T-helper 9 cell (primary cell): ENCODE results near the gene TUBGCP3.

Source experiments
- DNase-seq: peaks from one replicate; pipeline ENCODE4 v3.0.0-alpha.2; 2020

TUBGCP3 gene

DNA sequence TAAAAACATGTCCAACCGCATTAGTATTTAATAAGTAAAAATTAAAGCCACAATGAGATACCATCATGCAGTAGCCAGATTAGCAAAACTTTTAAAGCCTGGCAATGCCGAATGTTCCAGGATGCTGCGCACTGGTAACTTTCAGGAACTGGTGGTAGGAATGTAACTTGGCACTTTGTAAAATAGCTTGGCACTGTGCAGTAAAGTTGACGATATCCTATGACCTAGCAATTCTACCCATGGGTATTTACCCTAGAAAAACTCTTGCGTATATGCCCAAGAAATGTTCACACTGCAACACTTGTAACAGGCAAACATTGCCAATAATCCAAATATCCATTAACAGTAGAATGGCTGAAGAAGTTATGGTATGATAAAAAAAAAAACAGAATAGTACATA, 114.1 kb downstream of the TUBGCP3 start:
- no peak for DNase-seq

DNA sequence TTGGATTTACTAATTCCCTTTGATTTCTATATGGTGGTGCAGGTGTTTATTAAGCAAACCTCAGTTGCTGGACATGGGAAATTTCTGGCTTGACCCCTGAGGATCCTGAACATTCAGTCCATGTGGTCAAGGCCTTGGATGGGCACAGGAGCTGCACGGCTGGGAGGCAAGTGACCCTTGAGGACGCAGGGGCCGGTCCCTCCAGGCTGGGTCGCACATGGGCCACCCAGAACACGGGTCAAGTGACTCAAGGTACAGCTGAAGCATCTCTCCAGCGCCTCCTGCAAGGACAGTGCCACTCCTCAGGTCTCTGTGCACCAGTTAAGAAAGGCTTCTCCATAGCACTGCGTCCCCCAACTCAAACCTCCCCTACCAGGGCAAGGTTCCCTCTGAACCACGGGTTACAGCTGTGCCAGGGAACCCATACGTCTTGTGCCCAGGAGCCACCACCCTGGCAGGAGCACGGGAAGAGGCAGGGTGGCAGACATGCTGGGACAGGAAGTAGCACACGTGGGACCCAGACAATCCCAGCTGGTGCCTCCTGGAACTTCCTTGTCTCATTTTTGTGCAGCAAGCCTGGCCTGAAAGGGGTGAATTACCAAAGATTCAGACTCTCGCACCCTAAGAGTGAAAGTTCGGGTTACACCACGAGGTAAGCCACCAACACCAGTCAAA, 118.7 kb downstream of the TUBGCP3 start:
- DNase-seq, result no peak

DNA sequence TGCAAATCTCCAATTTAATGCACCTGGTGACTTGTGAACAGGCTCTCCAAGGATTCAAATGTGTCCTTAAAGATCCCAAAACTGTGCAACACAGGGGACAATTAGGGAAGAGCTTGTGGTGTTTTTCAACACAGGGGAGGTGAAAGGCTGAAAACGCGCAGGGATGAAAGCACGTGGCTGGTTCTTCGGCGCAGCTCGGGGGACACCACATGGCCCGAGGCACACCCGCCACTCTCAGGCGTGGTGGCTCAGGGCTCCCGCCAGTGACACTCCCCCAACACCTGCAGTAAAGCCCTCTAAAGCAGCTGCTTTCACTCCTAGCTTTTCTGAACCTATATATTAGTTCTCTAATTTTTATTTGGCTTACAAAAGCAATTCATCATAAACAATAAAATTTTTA, 119.9 kb downstream of the TUBGCP3 start:
- DNase-seq, result no peak

DNA sequence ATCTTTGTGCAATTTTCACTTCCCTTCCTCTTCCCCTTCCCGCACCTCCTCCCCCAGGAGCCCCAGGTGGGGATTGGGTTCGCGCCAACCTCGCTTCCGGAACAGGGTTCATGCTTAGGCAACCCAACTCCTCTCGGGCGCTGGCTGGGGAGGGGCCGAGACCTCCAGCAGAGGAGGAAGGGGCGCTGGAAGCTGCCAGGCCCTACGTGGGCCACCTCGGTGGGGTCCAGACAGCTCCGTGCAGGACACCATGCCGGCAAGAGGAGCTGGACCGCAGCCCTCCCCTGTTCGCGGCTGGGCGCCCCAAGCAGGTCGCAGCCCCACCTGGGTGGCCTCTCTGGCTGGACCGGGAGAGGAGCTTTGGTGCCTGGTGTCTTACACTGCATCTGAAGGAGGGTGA, 120.7 kb downstream of the TUBGCP3 start:
- no peak for DNase-seq

DNA sequence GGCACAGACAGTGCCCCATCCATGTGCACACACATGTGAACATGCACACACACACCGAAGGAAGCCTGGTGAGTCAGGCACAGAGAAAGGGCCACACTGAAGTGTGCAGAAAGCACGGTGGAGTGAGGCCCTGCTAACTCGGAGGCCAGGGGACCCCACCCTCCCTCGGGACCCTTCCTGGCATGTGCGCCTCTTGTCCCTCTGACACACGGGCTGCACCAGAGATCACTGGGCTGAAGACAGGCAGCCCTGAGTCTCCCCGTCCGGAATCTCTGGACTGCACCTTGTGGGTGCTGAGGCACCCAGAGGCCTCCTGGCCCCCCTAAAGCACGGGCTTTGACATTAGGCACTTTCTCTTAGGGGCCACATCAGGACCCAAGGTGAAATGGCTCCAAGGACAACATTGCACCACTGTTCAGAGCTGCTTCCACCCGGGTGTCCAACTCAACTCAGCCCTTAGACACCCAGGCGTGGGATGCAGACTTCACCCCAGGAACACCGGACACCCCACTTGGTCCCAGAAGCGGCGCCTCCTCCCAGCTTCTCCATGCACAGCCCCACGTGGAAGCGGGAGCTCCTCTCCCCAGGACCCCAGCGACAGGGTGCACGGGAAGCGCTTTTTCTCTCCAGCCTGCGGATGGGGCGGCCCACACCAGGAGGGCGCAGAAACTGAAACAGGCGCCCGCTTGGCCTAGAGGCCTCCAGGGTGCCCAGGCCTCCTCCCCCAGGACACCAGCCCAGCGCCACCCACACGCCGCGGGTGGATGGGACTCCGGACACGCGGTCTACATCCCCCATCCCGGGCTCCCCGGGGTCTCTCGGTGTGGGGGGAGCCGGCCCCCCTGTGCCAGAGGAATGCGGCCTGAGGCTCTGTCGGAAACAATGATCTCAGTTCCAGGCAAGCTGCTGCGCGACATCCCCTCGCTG, 121.6 kb downstream of the TUBGCP3 start:
- DNase-seq, result no peak

DNA sequence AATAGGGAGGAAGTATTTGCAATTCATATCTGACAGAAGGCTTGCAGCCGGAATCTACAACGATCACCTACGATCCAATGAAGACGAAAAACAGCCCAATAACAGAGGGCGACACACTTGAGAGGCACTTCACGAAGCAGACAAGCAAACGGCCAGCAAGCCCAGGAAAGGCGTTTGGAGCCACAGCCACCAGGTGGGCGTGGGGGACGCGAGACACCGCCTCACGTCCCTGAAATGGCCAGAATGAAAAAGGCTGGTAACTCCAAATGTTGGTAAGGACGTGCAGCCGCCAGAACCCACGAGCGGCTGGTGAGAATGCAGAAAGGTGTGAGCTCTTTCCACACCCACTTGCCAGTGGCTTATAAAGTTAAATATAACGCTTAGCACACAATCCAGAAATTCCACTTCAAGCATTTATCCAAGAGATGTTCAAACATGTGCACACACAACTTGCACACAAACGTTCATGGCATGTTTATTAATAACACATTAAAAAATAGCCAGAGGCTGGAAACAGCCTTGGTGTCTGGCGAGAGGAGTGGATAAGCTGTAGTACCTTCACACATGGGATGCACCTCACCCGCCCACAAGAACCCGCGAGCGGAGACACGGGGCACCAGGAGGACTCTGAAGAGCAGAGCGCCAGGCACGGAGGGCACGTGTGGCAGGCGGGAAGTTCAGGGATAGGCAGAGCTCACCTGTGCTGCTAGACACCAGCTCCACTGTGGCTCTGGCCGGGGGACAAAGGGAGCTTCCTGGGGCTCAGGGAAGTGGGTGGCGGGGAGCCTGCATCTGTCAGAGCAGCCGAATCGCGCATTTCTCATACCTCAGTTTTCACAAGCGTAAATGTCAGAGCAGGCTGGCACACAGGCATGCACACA, 122.5 kb downstream of the TUBGCP3 start:
- no peak for DNase-seq

DNA sequence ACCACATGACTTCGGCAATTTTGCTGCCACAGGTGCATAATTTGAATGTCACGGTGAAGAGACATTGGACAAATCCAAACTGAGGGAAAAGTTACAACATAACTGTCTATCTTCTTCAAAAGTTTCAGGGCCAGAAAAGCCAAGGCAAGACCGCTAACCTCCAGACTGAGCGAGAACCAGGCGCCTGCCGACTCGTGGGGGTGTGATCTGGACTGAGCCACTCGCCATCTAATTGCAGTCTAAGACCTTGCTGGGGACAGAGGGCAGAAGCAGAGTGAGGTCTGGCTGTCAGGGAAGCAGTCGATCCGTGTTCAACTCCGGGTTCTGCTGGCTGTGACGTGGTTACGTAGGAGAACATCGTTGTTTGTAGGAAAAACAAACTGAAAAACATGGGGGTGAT, 123.2 kb downstream of the TUBGCP3 start:
- no peak for DNase-seq

DNA sequence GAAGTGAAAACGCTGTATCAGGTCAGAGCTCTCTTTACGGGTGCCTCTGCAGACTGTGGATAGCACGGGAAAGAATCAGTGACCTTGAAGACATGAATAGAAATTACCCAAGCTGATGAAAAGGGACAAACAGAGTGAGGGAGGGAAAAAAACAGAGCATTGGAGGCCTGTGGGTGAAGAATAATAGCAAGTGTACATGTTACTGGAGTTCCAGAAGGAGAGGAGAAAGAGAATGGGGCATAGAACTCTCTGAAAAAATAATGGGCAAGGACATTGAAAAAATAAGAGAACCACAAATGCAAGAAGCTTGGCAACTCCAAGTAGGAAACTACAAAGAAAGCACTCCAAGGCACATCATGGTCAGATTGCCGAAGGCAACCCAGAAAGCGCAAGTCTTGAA, 125.5 kb downstream of the TUBGCP3 start:
- no peak for DNase-seq

DNA sequence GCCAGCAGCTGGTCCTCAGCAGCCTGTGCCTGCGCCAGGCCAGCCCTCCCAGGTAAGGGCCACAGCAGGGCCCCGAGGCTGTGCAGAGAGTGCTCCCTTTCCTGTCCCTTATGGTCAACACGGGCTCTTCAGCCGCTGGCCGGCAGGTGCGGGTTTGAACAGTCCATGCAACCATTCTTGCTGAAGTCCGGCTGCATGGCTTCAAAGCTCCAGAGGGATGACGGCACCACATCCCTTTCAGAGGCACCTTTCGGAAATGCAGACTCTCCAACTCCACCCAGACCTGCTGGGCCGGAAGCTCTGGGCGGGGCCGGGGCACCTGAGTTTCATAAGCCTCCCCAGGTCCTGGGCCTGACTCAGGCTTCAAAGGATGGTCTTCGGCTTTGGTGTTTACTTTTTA, 130.5 kb downstream of the TUBGCP3 start:
- no peak for DNase-seq

DNA sequence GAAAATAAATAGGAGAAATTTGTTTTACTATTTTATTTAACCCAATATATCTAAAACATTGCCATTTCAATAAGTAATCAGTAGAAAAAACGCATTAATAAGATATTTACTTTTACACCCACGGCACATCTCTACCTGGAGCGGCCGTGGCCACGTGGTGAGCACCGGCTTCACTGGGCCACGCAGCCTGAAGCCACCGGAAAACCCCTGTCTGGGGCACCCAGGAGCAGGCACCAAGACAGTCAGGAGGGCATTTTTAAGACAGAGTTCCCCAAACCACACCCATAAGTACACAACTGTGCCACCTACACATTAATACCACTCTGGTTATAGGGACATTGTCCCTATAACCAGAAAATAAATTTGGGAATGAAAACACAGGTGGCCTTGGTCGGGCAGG, 130.9 kb downstream of the TUBGCP3 start:
- DNase-seq, result no peak

DNA sequence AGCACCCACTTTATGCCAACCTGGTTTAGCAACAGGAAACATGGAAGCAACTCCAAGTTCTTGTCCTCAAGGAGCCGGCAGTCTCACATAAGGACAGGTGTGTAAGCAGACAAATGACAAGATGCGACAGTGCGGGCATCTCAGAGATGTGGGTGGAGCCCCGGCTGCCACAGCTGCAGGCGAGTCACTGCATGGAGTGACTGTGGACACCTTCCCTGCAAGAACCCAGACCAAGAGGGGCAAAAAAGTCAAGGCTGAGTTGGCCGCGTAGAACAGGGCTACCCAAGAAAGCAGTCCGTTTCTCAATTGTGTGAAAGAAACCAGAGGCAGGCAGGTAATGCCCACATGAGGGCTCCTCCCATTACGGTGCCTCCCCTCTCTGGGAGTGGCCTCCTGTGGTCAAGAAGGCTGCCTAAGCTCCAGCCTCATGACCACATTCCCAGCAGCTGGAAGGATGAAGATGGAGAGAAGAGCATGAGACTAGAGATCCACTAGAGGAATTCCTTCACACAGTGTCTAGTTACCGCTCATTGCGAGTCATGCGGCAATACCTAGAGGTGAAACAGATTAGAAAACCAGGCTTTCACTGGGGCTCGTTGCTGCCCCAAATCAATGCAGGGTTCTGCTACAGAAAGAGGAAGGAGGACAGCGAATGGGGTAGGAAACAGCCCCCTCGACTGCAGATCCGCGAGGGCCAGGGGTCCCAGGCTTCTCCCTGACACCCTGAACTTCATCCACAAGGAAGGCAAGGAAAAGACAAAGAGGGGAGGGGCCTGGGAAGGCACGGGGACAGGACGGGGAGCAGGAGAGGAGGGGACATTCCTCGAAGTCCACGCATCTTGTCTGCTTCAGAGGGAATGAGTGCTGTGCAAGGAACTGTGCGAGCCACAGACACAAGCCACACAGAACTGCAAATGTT, 131.6 kb downstream of the TUBGCP3 start:
- no peak for DNase-seq

DNA sequence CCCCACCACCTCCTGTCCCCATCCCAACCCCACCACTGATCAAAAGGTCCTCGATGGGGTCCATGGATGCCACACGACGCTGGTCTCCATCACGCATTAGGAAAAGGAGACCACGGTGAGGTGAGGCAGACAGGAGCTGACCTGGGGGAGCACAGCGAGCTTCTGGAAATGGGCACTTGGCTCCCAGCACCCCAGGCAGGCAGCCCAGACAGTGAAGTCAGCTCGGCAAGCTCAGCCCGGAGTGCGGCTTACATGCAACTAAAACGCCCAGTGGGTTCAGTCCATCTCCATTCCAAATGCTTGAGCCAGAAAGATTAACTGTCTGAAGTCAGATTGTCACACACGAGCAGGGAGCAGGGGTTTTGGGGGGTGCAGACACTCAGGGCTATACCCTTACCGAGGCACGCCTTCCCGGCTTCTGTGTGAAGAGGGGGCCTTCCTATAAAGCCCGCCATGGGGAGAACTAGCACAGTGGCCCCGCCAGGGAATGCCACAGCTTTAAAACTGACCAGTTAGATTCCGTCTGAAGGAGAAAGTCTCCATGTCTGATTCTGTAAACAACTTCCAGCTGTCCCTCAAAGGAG, 132.4 kb downstream of the TUBGCP3 start:
- no peak for DNase-seq

DNA sequence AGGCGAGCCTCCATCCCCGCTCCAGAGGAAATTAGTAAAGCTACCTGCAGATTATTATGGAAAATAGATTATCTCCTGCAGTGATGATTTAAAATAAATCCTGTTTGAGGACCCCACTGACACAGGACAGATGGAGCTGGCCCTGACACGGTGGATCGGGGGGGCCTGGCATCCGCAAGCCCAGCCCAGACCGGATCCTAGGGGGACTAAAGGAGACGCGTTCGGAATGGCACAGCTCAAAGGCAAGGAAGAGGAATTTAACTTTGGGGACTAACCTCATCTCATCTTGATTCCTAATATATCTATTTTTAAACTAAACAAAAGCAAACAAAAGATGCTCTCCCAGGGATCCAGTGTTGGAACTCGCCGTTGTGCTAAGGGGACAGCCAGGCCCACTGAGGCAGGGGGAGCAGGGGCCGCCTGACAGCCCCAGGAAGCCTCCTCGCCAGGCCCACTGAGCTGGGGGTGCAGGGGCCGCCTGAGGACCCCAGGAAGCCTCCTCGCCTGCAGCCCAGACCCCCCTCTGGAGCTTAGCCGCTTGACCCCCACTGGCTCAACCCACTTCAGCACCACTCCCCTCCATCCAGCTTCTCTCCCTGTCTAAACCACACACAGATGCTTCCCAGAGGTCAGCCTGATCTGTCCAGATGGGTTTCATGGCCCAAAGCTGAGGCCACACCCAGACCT, 133.2 kb downstream of the TUBGCP3 start:
- no peak for DNase-seq

DNA sequence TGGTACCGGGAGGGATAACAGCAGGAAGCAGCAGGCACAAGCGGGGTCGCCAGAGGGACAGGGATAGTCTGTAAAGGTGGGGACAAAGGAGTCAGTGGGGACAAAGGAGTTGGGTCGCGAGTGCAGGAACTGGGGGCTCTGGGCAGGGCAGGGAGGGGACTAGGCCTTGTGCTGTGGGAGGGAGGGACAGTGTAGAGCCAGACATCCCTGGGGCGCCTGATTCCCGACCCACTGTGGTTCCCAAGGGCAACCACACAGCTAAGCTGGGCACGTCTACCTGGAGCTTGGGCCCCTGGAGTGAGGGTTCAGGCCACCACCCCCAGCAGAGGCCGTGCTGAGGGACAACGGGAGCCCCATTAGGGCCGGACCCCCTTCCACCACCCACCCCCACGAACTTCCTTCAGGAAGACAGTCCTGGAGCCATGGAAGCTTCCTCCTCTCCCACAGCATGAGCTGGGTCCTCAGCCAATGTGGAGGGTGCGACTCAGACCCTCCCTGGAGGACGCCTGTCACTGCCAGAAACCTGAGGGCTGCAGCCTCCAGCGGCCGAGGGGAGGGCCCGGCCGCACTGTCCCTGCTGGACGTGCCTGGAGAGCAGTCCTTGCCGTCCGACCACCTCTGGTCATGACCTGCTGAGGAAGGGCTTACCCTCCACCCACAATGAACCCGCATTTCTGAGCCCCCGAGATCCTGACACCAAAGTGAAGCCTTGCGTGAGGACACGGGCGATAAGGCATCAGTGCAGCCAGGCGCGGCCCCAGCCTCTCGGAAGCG, 133.9 kb downstream of the TUBGCP3 start:
- DNase-seq, result no peak

DNA sequence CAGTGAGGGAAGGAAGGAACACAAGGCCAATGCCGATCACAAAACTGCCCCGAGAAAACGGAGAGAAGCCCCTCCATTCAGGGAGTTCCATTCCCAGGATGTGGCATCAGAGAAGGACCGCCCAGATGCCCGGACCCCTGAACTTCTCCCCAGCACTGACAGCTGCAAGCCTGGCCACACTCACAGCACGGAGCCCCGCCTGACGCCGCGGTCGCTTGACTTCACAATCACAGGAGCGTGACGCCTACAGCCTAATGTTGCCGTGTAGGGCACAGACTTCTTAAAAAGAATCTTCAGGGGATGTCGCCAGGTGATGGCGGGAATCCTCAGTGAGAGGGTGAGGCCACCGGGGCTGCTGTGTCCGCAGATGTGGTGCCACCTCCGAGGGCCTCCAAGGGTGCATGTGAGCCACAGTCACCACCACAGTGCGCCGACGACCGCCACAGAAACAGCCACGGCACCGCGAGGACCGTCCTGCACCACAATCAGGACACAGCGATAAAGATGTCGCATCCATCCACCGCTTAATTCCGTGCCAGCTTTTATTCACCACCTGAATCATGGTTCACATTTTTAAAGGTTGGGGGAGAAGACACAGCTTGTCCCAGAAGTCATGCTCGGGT, 134.6 kb downstream of the TUBGCP3 start:
- no peak for DNase-seq

DNA sequence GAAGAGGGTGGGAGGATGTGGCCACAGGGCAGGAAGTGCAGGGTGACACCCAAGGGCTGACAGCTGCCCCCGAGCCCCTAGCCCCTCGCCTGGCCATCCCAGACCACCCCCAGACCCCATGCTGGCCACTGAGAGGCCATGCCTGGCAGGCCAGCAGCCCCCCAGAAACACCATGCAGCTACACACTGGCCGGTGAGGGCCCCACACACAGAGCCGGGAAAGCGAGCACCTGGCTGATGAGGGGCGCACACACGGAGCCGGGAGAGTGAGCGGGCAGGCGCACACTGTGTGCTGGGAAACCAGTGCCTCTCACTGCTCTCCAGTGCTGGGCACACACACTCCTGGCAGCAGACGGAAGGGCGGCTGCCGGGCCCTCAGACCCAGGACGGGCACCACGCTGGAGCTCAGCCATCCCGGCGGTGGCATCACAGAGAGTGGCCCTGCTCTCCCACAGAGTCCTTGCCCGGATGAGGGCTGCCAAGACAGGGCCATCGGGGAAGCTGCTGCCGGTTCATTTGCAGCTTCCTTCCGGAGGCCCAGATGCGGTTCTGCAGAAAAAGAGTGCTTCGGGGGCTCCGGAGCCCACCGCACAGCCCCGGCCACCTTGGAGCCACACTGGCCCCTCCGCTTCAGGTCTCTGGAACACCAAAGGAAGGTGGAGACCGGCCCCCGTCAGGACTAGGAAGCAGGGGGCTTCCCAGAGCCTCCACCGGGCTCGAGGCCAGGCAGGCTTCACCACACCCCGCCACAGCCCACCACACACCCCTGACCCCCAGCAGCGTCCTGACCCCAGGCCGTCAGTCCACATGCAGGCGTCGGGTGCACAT, 135.4 kb downstream of the TUBGCP3 start:
- no peak for DNase-seq

DNA sequence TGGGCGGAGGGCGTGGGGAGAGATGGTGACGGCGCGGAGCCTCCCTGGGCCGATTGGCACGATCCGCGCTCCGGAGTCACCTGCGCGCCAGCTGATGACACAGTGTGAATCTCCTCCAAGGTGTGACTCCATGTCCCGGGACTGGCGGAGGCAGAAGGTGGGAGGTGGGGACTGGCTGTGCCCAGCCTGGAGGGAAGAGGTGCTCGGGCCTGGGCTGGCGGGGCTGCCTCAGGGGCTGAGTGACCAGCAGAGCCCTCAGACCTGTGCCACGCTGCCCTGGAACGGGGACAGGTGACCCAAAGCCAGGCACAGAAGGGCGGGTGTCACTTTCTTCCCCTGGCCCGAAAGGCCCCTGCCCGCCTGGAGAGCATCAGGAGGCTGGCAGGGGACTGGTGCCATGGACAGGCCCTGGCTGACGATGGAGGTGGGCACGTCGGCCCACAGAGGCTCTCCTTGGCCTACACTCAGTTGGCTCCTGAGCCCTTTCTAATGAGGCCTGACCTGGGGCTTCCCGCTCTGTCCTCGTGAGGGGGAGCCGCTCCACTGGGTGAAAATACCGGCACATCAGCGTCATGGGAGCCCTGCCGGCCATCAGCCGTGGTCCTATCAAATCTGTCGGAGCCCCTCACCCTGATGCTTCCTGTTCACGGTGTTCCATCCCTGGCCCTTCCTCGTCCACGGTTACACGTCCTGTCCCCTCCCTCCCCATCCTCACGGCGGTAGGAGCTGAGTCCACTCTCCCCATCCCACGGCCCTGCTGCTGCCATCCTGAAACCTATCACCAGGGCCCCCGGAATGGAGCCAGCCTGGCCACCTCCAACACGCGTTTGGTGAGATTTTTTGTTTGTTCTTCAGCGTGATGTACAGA, 136.2 kb downstream of the TUBGCP3 start:
- no peak for DNase-seq

DNA sequence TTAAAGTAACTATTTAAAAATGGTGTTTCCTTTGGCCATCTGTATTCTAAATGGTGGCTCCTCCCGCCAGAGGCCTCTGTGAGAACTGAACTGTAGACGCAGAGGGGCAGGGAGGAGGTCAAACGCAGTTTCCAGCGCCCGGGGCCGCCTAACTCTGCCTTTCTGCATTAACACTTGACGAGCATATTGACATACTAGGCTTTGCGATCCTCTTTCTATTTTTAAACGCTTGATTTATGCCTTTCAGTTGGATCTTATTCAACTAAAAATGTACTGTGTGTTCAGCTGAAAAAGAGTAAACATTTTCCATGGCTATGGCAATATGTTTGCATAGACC, 137.1 kb downstream of the TUBGCP3 start:
- DNase-seq, result no peak
